GM04504 (cell line): Measurements from ENCODE around the gene ACBD6.
"Not testable (repeated sequence)": the region's sequence is repeated elsewhere in the genome, so short reads cannot be mapped to it uniquely, and the experiment has no call there.

ENCODE experiments used
- DNase-seq: peaks from one replicate; pipeline ENCODE4 v3.0.0-alpha.2; 2012; ENCODE audit warnings: low read depth

The ACBD6 gene

DNA sequence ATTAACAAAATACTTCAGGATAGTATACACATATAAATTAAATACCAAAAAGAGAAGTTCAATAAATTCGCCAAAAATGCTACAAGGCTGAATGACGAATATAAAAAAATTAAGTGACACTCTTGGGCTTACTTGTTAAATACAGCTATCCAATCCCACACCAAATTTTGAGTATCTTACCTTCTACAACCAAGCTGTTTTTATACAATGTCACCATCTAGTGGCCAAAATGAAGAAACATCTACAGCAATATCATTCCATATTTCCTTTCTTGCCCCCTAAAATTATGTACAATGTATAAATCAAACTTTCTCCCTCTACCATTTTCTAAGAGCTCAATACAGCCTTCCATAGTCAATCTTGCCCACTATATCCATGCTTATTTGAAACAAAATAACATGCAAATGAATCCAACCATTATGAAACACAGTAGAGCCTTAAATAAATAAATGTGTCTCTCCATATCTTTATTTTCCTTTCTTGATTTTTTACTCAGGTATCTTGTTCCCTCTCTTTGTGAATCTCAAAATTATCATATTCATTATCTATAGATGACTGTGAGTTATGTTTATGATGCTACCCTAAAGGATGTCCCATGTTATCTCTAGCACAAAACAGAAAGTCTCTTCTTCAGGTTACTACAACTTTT lies 86.3 kb downstream of the ACBD6 start:
- peak; percentile 7 for DNase-seq

DNA sequence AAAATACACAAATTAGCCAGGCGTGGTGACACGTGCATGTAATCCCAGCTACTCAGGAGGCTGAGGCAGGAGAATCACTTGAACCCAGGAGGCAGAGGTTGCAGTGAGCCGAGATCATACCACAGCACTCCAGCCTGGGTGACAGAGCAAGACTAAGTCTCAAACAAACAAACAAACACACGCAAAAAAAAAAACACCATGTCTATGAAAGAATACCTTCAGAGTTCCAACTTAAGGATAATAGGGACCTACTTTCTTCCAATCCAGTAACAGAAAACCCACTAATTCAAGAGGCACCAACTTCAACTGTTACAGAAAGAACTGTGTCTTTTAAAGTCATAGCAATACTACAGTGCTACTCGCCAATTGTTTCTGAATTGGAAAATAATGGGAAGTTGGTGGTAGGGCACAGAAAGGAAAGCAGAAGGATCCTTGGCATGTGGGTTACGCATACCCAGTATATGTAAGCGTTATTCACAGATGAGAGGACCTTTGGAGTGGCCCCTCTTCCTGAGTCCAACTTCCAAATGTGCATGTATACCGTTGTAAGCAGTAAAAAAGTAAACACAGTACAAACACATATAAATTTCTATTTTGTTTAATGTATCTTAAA lies 87.0 kb downstream of the ACBD6 start:
- no peak for DNase-seq

DNA sequence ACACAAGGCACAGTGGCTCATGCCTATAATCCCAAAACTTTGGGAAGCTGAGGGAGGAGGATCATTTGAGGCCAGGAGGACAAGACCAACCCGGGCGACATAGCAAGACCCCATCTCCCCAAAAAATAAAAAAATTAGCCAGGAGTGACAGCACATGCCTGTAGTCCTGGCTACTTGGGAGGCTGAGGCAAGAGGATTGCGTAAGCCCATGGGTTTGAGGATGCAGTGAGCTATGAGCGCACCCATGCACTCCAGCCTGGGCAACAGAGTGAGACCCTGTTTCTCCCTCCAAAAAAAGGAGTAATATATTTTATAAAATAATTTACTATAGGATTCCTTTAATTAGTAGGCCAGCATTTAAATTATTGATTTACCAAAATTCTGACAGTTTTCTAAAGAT lies 89.8 kb downstream of the ACBD6 start:
- DNase-seq: no peak

DNA sequence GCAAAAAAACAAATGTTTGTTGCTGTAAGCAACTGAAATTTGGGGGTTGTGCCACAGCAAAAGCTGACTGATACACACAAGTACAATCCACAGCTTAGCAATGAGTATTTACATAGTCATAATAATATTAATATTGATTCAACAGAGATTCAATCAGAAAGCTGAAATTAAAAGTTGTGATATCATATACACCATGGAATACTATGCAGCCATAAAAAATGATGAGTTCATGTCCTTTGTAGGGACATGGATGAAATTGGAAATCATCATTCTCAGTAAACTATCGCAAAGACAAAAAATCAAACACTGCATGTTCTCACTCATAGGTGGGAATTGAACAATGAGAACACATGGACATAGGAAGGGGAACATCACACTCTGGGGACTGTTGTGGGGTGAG lies 94.2 kb downstream of the ACBD6 start:
- not testable (repeated sequence) for DNase-seq

DNA sequence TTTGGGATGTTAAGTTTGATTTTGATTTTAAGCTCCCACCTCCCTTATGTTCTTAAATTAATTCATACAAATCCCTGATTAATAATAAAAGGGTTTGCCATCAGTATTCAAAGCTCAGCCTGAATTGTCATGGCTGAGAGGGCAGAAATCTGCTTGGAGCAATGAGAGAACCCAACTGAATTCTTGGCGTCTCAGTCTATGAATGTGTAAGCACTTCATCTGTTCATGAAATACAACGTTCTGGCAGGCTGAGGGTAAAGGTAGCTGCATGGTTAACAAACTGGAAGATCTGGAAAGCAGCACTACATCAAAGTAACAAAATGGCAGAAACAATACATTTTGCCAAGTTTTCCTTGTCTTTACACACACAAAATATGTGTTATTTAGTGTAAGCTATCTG lies 95.3 kb downstream of the ACBD6 start:
- no peak for DNase-seq

DNA sequence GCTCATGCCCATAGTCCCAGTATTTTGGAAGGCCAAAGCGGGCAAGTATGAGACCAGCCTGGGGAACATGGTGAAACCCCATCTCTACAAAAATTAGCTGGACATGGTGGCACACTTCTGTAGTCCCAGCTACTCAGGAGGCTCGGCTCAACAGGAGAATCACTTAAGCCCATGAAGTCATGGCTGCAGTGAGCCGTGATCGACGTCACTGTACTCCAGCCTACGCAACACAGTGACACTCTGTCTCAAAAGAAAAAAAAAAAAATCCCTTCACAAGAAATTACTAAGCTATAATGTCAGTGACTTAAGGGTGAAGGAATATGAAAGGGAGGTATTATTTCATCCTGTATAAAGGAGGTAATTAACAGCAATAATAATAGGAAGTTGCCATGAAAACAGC lies 99.8 kb downstream of the ACBD6 start:
- DNase-seq: no peak

DNA sequence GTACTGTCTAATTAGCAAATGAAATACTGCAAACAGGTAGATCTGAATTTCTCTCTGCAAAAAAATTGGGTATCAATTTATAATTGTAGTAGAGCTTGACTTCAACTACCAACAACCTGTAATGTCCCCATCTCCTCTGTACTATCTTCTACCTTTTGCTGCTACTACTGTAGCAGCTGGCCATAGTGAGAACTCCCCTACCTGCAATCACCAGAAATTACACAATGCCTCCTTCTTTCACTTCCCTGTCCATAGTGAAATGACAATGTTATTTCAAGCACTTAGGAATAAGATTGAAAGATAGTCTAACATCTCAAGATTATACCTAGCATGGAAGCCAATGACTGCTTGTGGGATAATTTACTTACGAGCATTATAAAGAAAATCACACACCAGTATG lies 100.4 kb downstream of the ACBD6 start:
- DNase-seq: no peak

DNA sequence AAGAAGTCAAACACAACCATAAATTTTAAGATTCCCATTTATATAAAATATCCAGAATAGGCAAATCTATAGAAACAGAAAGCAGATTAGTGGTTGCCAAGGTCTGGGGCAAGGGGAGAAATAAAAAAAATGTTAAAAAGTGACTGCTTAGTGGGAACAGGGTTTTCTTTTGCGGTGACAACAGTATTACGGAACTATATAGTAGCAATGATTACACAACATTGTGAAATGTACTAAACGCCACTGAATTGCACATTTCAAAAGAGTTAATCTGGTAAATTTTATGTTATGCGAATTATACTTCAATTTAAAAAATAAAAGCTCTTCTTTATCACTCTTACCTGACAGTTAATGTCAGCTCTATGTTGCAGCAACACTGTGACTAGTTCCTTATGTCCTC lies 105.2 kb downstream of the ACBD6 start:
- DNase-seq: no peak

DNA sequence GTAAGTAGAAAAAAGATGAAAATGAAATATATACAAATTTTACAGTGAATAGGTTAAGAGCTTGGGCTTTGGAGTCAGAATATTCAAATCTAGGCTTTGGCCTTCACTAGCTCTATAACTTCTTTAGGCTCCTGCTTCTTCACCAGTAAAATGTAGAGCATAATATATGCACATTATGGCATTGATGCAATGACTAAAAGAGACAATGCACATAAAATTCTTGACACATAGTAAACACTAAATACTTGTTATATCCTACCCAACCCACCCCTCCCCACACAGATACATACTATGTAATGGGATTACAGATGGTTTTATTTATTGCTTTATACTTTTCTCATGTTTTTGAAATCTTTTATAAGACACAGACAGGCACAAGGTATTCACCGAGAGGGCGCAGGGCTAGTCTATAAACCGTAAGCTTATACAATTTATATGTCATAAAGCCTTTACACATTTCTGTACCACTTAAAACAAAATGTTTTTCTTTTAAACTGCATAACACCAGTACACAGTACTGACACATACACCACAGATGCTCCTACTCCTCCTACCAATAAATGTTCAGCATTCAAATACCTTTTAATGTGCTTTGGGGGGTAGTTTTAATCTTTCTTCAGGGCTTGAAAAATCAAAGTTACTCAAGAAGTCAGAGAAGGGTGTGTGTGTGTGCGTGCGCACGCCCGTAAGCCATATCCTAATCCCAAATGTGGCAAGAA lies 109.8 kb downstream of the ACBD6 start:
- DNase-seq: no peak

DNA sequence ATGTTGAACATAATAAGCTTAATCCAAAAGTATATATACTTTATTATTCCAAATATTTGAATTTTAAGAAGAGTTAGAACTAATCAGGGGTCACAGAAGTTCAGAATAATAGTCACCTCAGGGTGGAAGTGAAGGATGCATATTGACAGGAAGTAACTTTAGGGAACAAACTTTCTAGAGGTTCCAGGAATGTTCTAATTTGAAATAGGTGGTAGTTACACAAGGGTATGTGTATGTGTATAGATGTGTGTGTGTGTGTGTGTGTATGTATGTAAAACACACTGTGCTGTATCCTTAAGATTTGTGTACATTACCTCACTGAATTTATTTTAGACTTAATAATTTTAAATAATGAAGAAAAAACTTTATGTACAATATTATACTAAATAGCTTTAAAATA lies 110.4 kb downstream of the ACBD6 start:
- DNase-seq: no peak

DNA sequence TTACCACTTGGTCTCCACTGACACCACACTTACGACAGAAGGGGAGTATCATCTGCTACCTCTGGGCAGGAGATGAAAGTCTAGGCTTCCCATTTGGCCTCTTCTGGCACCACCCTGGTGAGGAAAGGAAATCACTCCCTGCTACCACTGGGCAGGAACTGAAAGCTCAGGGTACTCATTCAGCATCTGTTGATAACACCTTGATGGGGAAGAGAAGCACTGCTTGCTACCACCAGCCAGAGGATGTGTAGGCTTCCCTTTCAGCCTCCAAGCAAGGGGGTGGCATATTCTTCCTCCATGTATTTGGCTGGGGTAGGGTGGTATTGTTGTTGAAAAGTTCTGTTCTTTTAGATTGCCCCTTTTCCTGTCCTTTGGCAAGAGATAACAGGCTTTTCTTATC lies 115.0 kb downstream of the ACBD6 start:
- no peak for DNase-seq

DNA sequence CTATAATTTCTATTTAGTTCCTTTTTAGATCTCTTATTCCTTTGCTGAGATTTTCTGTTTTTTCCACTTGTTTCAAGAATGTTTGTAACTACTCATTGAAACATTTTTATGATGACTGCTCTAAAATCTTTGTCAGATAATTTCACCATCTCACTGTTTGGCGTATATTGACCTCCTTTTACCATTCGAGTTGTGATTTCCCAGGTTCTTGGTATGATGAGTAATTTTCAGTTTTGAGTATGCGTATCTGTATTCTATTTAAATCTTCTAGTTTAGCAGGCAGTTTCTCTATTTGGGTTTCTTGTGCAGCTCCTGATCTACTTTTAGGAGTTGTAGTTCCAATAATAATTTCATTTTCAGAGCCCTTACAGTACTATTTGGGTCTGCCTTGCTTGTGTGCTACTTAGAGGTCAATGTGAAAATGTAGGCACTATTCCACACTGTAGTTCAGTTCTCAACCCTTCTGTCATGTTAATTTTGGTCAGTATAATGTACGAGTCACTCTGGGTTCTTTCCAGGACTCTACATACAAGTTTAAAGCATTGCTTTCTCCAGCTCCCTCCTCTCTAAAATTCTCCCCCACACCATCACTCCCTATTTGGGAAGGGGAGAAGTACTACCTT lies 115.5 kb downstream of the ACBD6 start:
- DNase-seq: no peak

DNA sequence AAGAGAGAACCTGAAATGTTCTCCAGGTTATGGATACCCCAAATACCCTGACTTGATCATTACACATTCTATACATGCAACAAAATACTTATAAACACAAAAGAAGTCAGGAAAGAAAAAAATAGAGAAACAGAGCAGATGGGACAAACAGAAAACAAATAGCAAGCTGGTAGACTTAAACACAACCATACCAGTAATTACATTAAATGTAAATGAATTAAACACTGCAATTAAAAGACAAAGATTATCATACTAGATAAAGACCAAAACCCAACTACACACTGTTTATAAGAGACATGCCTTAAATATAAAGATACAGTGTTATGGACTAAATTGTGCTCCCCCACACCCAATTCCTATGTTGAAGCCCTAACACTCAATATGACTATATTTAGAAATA lies 117.2 kb downstream of the ACBD6 start:
- DNase-seq: no peak

DNA sequence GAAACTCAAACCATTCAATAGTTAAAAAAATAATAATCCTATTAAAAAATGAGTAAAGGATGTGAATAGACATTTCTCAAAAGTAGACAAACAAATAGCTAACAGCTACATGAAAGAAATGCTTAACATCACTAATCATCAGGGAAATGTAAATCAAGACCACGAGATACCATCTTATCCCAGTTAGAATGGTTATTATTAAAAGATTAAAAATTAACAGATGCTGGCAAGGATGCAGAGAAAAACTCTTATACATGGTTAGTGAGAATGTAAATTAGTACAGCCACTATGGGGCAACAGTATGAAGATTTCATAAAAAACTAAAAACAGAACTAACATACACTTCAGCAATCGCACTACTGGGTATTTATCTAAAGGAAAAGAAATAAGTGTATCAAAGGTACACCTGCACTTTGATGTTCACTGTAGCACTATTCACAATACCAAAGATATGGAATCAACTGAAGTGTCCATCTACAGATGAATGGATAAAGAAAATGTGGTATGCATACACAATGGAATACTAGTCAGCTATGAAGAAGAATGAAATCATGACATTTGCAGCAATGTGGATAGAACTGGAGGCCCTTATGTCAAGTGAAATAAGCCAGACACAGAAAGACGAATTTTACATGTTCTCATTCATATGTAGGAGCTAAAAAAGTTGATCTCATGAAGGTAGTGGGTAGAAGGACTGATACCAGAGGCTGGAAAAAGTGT lies 117.9 kb downstream of the ACBD6 start:
- no peak for DNase-seq

DNA sequence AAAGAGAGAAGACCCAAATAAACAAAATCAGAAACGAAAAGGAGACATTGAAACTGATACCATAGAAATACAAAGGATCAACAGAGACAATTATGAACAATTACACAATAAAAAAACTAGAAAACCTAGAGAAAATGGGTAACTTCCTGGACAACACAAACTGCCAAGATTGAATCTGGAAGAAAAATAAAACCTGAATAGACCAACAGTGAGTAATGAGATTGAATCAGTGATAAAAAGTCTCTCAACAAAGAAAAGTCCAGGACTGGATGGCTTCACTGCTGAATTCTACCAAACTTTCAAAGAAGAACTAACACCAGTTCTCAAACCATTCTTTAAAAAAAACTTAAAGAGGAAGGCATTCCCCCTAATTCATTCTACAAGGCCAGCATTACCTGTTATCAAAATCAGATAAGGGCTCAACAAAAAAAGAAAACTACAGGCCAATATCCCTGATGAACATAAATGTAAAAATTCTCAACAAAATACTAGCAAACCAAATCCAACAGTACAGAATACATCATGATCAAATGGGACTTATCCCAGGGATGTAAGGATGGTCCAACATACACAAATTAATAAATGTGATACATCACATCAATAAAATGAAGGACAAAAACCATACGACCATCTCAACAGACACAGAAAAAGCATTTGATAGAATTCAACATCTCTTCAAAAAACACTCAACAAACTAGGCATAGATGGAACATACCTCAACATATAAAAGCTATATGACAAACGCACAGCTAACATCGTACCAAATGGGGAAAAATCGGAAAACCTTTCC lies 119.9 kb downstream of the ACBD6 start:
- DNase-seq: no peak

DNA sequence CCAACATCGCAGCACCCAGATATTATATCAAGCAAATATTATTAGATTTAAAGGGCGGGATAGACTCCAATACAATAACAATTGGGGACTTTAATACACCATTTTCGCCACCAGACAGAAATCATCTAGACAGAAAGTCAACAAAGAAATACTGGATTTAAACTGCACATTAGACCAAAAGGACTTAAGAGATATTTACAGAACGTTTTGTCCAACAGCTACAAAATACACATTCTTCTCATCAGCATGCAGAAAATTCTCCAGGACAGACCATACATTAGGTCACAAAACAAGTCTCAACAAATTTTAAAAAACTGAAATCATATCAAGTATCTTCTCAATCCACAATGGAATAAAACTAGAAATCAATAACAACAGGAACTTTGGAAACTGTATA lies 121.2 kb downstream of the ACBD6 start:
- no peak for DNase-seq

DNA sequence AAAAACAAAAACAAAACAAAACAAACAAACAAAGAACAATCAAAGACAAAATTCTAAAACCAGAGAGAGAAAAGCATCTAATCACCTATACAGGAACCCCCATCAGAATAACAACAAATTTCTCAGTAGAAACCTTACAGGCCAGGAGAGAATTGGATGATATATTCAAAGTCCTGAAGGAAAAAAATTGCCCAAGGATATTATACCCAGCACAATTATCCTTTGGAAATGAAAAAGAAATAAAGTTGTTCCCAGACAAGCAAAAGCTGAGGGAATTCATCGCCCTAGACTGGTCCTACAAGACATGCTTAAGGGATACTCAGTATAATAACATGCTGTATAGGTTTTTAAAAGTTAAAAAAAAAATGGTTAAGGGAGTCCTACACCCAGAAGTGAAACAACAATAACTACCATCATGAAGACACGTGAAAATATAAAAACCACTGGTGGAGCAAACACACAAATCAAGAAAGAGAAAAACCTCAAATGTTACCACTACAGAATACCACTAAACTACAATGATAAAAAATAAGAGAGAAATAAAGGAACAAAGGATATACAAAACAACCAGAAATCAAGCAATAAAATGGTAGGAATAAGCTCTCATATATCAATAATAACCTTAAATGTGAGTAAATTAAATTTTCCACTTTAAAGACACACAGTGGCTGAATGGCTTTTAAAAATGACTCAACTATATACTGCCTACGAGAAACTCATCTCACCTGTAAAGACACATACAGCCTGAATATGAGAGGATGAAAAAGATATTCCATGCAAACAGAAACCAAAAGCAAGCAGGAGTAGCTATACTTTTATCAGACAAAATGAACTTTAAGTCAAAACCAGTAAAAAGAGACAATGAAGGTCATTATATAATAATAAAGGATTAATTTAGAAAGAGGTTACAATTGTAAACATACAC lies 121.9 kb downstream of the ACBD6 start:
- DNase-seq: no peak

DNA sequence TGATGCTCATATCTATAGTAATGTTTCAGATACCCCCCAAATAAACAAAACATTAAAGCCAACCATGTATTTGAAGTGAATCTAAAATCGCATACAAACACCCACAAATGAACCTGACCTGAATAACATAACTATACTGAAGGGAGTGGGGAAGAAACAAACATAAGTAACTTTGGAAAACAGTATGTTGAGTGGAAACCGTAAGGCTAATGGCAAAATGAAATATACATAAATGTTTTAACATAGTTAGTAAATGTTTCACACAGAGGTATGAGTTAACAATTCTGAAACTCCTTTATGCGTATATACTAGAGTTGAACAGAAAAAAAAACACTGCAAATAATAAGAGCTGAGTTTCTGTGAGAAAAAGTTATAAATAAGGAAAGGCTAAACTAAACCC lies 125.6 kb downstream of the ACBD6 start:
- DNase-seq: no peak

DNA sequence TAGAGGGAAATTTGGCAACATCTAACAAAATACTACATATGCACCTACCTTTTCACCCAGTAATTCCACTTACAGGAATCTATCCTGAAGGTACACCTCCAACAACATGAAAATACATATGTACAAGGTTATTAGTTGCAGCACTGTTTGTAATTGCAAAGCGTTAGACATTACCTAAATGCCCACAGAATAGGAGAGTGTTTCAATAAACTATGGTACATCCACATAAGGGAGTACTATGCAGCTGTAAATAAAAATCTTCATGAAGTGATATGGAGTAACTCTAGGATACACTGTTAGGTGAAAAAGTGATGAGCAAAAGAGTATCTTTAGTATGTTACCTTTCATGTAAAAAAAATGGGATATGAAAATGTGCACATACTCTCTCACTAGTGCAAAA lies 126.1 kb downstream of the ACBD6 start:
- DNase-seq: no peak

DNA sequence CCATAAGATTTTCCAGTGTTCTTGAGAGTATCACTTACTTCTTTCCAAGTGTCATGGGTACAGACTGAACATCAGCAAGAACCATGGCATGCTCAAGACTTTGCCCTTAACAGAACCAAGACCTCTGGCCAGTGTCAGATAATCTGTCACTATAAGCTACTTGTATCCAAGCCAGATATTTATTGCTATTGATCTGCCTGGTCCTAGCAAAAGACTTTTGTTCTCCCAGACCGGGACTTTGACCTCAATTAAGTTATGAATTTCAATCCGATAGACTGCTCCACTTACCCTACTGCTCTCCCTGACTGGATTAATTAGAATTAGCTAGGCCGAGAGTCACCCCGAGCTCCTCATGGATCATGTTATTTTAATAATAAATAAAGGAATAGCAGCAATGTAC lies 129.6 kb downstream of the ACBD6 start:
- no peak for DNase-seq

DNA sequence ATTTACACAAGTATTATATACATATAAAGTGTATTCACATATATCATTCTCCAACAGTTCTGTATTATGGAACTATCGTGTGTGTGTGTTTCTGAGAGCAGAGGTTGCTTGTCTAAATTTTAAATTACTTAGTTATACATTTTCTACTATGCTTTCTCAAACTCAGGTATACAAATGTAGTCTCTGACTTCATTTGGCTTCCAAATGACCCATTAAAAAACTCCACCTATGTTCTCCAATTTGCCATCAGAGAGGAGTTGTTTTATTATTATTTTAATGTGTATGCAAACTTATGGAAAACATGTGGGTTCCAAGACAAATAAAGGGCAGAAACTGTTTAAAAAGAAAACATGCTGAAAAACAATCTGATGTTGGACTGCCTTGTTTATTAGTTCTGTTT lies 131.8 kb downstream of the ACBD6 start:
- no peak for DNase-seq
